ENCODE results near the gene ETNK1.
"Not testable (repeated sequence)": the region's sequence is repeated elsewhere in the genome, so short reads cannot be mapped to it uniquely, and the experiment has no call there.

GRCh38 chr12:22612822-22613221 lies 12.1 kb upstream of the ETNK1 start:
- TF ChIP-seq, protein P1, sequence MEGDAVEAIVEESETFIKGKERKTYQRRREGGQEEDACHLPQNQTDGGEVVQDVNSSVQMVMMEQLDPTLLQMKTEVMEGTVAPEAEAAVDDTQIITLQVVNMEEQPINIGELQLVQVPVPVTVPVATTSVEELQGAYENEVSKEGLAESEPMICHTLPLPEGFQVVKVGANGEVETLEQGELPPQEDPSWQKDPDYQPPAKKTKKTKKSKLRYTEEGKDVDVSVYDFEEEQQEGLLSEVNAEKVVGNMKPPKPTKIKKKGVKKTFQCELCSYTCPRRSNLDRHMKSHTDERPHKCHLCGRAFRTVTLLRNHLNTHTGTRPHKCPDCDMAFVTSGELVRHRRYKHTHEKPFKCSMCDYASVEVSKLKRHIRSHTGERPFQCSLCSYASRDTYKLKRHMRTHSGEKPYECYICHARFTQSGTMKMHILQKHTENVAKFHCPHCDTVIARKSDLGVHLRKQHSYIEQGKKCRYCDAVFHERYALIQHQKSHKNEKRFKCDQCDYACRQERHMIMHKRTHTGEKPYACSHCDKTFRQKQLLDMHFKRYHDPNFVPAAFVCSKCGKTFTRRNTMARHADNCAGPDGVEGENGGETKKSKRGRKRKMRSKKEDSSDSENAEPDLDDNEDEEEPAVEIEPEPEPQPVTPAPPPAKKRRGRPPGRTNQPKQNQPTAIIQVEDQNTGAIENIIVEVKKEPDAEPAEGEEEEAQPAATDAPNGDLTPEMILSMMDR (IDR thresholded peaks at IDR 0.05; ENCODE audit: low read depth, low read length, poor library complexity, severe bottlenecking), result not testable (repeated sequence)
- not testable (repeated sequence) for TF ChIP-seq EZH2phosphoT487 (IDR thresholded peaks at IDR 0.05; ENCODE audit: borderline replicate concordance, low read length)
